HEK293T (cell line): ENCODE measurements around the gene PPP2R5C.

ENCODE experiments used
- ARNT ChIP-seq: fragments of 450-650 bp; IDR thresholded peaks from 2 replicates; pipeline ENCODE4 v1.6.1; 2017; ENCODE audit warnings: mild to moderate bottlenecking
- BHLHE40 ChIP-seq: fragments of 450-650 bp; IDR thresholded peaks from 2 replicates; pipeline ENCODE4 v1.6.1; 2016; ENCODE audit warnings: mild to moderate bottlenecking, moderate library complexity, borderline replicate concordance
- ELF4 ChIP-seq: fragments of 450-650 bp; IDR thresholded peaks from 2 replicates; pipeline ENCODE4 v1.6.1; 2017; ENCODE audit warnings: antibody characterized with exemption
- FOXA1 ChIP-seq: fragments of 450-650 bp; IDR thresholded peaks from 2 replicates; pipeline ENCODE4 v1.6.1; 2016; ENCODE audit warnings: mild to moderate bottlenecking
- FOXK2 ChIP-seq: fragments of 450-650 bp; IDR thresholded peaks from 2 replicates; pipeline ENCODE4 v1.6.1; 2016; ENCODE audit warnings: mild to moderate bottlenecking
- FOXM1 ChIP-seq: fragments of 450-650 bp; IDR thresholded peaks from 2 replicates; pipeline ENCODE4 v1.6.1; 2017; ENCODE audit warnings: mild to moderate bottlenecking, borderline replicate concordance
- HDGF ChIP-seq: fragments of 450-650 bp; IDR thresholded peaks from 2 replicates; pipeline ENCODE4 v1.6.1; 2017; ENCODE audit warnings: antibody characterized with exemption, borderline replicate concordance
- L3MBTL2 ChIP-seq: fragments of 450-650 bp; conservative IDR thresholded peaks from 2 replicates; pipeline ENCODE4 v1.6.1; 2016; ENCODE audit warnings: mild to moderate bottlenecking
- LEF1 ChIP-seq: fragments of 450-650 bp; IDR thresholded peaks from 2 replicates; pipeline ENCODE4 v1.6.1; 2017; ENCODE audit warnings: mild to moderate bottlenecking, borderline replicate concordance
- NFRKB ChIP-seq: fragments of 450-650 bp; IDR thresholded peaks from 2 replicates; pipeline ENCODE4 v1.6.1; 2016; ENCODE audit warnings: mild to moderate bottlenecking, moderate library complexity
- SP1 ChIP-seq: fragments of 450-650 bp; IDR thresholded peaks from 2 replicates; pipeline ENCODE4 v1.6.1; 2017
- SUZ12 ChIP-seq: fragments of 450-650 bp; IDR thresholded peaks from 2 replicates; pipeline ENCODE4 v1.6.1; 2016; ENCODE audit warnings: mild to moderate bottlenecking
- TARDBP ChIP-seq: fragments of 450-650 bp; IDR thresholded peaks from 2 replicates; pipeline ENCODE4 v1.6.1; 2016
- ZNF384 ChIP-seq: fragments of 450-650 bp; IDR thresholded peaks from 2 replicates; pipeline ENCODE4 v1.6.1; 2016

- TF ChIP-seq LEF1 (no peak), ARNT (no peak), ELF4 (no peak), FOXA1 (no peak), SP1 (no peak), SUZ12 (no peak), HDGF (no peak), FOXM1 (no peak), BHLHE40 (no peak), FOXK2 (no peak), L3MBTL2 (no peak), TARDBP (no peak), NFRKB (no peak), ZNF384 (no peak)
These were observed 138.7 kb downstream of the PPP2R5C start for GRCh38 chr14:101900253-101900652.
